IMR-90 (cell line): Measurements from ENCODE around the gene BRAF. TPM values are rescaled to one million over a fixed set of nuclear protein-coding genes. Genes with fewer than 3 reads are reported as not detected.
A peak's percentile ranks its signal among the peaks of the same experiment; 100 is the strongest.

Experiments
- ATAC-seq: fragments of 200-7000 bp; cut with Tn5 transposase; 2 replicates; pipeline ENCODE4 v1.9.1; 2020; ENCODE audit warnings: low read depth, mild to moderate bottlenecking, moderate library complexity
- BruUV-seq: library from RNA; stranded (reverse); fragments of 400-500 nt; replicated peaks from 2 replicates; lab custom pipeline; 2021; lab: Mats Ljungman, UMichigan
- CTCF ChIA-PET: fragments of 300-600 bp; formaldehyde crosslinking; extraction: SDS; loops from one replicate; lab custom pipeline; 2021; ENCODE audit warnings: antibody characterized with exemption; lab: Yijun Ruan, JAX
- POLR2A ChIA-PET: fragments of 300-600 bp; sonication (Branson Sonifier 250); formaldehyde crosslinking; loops from one replicate; lab custom pipeline; 2022; ENCODE audit warnings: antibody characterized with exemption; ENCODE audit not compliant: unreplicated experiment; lab: Charles Lee
- DNase-seq: peaks from one replicate; pipeline ENCODE4 v3.0.0; 2013
- H2AFZ ChIP-seq: replicated peaks from 2 replicates; pipeline ENCODE3; 2013; ENCODE audit warnings: low read length, mild to moderate bottlenecking; ENCODE audit not compliant: poor library complexity
- H2AK5ac ChIP-seq: 2 replicates; pipeline ENCODE4 v1.6.1; 2013; ENCODE audit warnings: low read depth, low read length, inconsistent platforms
- H2AK9ac ChIP-seq: replicated peaks from 2 replicates; pipeline ENCODE3; 2013; ENCODE audit warnings: mild to moderate bottlenecking, low read depth, low read length, moderate library complexity; ENCODE audit not compliant: poor library complexity
- H2BK120ac ChIP-seq: 2 replicates; pipeline ENCODE4 v1.6.1; 2013; ENCODE audit warnings: low read depth, low read length, inconsistent platforms
- H2BK15ac ChIP-seq: 3 replicates; pipeline ENCODE4 v1.6.1; 2013; ENCODE audit warnings: low read depth, low read length, inconsistent platforms
- H2BK20ac ChIP-seq: 2 replicates; pipeline ENCODE4 v1.6.1; 2013; ENCODE audit warnings: low read depth, mild to moderate bottlenecking, inconsistent platforms, low read length, moderate library complexity
- H2BK5ac ChIP-seq: 2 replicates; pipeline ENCODE4 v1.6.1; 2013; ENCODE audit warnings: mild to moderate bottlenecking, low read depth, low read length, inconsistent platforms; ENCODE audit not compliant: poor library complexity, severe bottlenecking
- H3K14ac ChIP-seq: replicated peaks from 2 replicates; pipeline ENCODE4 v1.6.1; 2013; ENCODE audit warnings: low read depth, low read length, inconsistent platforms
- H3K18ac ChIP-seq: 2 replicates; pipeline ENCODE4 v1.6.1; 2013; ENCODE audit warnings: low read depth, low read length, control low read depth
- H3K23ac ChIP-seq: 2 replicates; pipeline ENCODE4 v1.6.1; 2013; ENCODE audit warnings: low read depth, low read length, inconsistent platforms
- H3K27ac ChIP-seq: 2 replicates; pipeline ENCODE4 v1.5.1; 2013; ENCODE audit warnings: mild to moderate bottlenecking, control low read depth, low read length; ENCODE audit not compliant: insufficient read depth
- H3K27me3 ChIP-seq: 2 replicates; pipeline ENCODE4 v1.6.1; 2013; ENCODE audit warnings: low read length; ENCODE audit not compliant: control insufficient read depth, insufficient read depth
- H3K36me3 ChIP-seq: 2 replicates; pipeline ENCODE4 v1.6.1; 2013; ENCODE audit warnings: low read length, mixed read lengths; ENCODE audit not compliant: control insufficient read depth, insufficient read depth
- H3K4ac ChIP-seq: 2 replicates; pipeline ENCODE4 v1.6.1; 2013; ENCODE audit warnings: low read depth, low read length, inconsistent platforms
- H3K4me1 ChIP-seq: 2 replicates; pipeline ENCODE4 v1.6.1; 2013; ENCODE audit warnings: low read length, mixed read lengths; ENCODE audit not compliant: control insufficient read depth, insufficient read depth
- H3K4me2 ChIP-seq: 2 replicates; pipeline ENCODE4 v1.6.1; 2013; ENCODE audit warnings: low read depth, mild to moderate bottlenecking, control low read depth, low read length, moderate library complexity
- H3K4me3 ChIP-seq: 2 replicates; pipeline ENCODE4 v1.5.1; 2013; ENCODE audit warnings: low read depth, mild to moderate bottlenecking, control low read depth, low read length, moderate library complexity; ENCODE audit not compliant: insufficient read depth
- H3K56ac ChIP-seq: 2 replicates; pipeline ENCODE4 v1.6.1; 2013; ENCODE audit warnings: low read length, inconsistent platforms; ENCODE audit not compliant: insufficient read depth; ENCODE audit errors: extremely low read depth
- H3K79me1 ChIP-seq, 2 experiments: 2 replicates each; pipeline ENCODE4 v1.6.1; 2013; ENCODE audit warnings: low read length in 2 of 2, inconsistent platforms in 1 of 2, low read depth in 1 of 2
- H3K9ac ChIP-seq: 2 replicates; pipeline ENCODE4 v1.6.1; 2013; ENCODE audit warnings: low read depth, low read length, control low read depth
- H3K9me1 ChIP-seq: 2 replicates; pipeline ENCODE4 v1.6.1; 2013; ENCODE audit warnings: low read length, inconsistent platforms; ENCODE audit not compliant: insufficient read depth
- H3K9me3 ChIP-seq: 2 replicates; pipeline ENCODE4 v1.6.1; 2013; ENCODE audit warnings: low read length; ENCODE audit not compliant: control insufficient read depth, insufficient read depth
- H4K20me1 ChIP-seq: 2 replicates; pipeline ENCODE4 v1.6.1; 2013; ENCODE audit warnings: low read length, inconsistent platforms; ENCODE audit not compliant: insufficient read depth
- H4K5ac ChIP-seq: 2 replicates; pipeline ENCODE4 v1.6.1; 2013; ENCODE audit warnings: mild to moderate bottlenecking, low read depth, low read length, control low read depth
- H4K8ac ChIP-seq, 2 experiments: 2 replicates each; pipeline ENCODE4 v1.6.1; 2013; ENCODE audit warnings: low read depth in 2 of 2, low read length in 2 of 2, control low read depth in 1 of 2, inconsistent platforms in 1 of 2
- H4K91ac ChIP-seq: 2 replicates; pipeline ENCODE4 v1.6.1; 2013; ENCODE audit warnings: low read depth, low read length, inconsistent platforms; ENCODE audit not compliant: insufficient read depth
- BHLHE40 ChIP-seq: fragments of 150-350 bp; IDR thresholded peaks from 2 replicates; pipeline ENCODE4 v1.6.1; 2016; ENCODE audit warnings: mild to moderate bottlenecking, low read depth, low read length
- CHD1 ChIP-seq: IDR thresholded peaks from 2 replicates; pipeline ENCODE4 v1.6.1; 2012; ENCODE audit warnings: low read depth, low read length, improper control_type of control experiment
- FOS ChIP-seq: fragments of 150-350 bp; IDR thresholded peaks from 2 replicates; pipeline ENCODE4 v1.6.1; 2016; ENCODE audit warnings: low read depth, low read length
- MAFK ChIP-seq: IDR thresholded peaks from 2 replicates; pipeline ENCODE4 v1.6.1; 2012; ENCODE audit warnings: low read depth, low read length, improper control_type of control experiment
- MAZ ChIP-seq: IDR thresholded peaks from 2 replicates; pipeline ENCODE4 v1.6.1; 2012; ENCODE audit warnings: low read depth, mild to moderate bottlenecking, low read length, improper control_type of control experiment, moderate library complexity, borderline replicate concordance
- MXI1 ChIP-seq: IDR thresholded peaks from 2 replicates; pipeline ENCODE4 v1.6.1; 2012; ENCODE audit warnings: low read depth, mild to moderate bottlenecking, low read length, moderate library complexity, borderline replicate concordance
- NFE2L2 ChIP-seq: fragments of 150-350 bp; IDR thresholded peaks from 2 replicates; pipeline ENCODE4 v1.6.1; 2016; ENCODE audit warnings: low read depth, mild to moderate bottlenecking, low read length
- POLR2A ChIP-seq: IDR thresholded peaks from 2 replicates; pipeline ENCODE4 v1.6.1; 2012; ENCODE audit warnings: mild to moderate bottlenecking, low read depth, low read length
- RAD21 ChIP-seq: IDR thresholded peaks from 2 replicates; pipeline ENCODE4 v1.6.1; 2012; ENCODE audit warnings: low read length, improper control_type of control experiment
- RCOR1 ChIP-seq: IDR thresholded peaks from 2 replicates; pipeline ENCODE4 v1.6.1; 2012; ENCODE audit warnings: mild to moderate bottlenecking, low read length, improper control_type of control experiment; ENCODE audit not compliant: insufficient replicate concordance
- SMC3 ChIP-seq: fragments of 150-350 bp; IDR thresholded peaks from 2 replicates; pipeline ENCODE4 v1.6.1; 2016; ENCODE audit warnings: low read depth, mild to moderate bottlenecking, antibody characterized with exemption, low read length, moderate library complexity
- WGBS, 2 experiments: methylation state at CpG; one replicate each; pipeline versions ENCODE4 v1.1.5 to v1.1.7; 2013; ENCODE audit warnings: missing lambda C conversion rate in 2 of 2; ENCODE audit not compliant: insufficient read length in 1 of 2; ENCODE audit errors: extremely low coverage in 2 of 2; 5-methylcytosine and 5-hydroxymethylcytosine counted together
- dilution Hi-C: fragments of 300-500 bp; cut with HindIII; formaldehyde crosslinking; loops from one replicate; pipeline ENCODE4 v1.14.3; 2018; ENCODE audit warnings: low sequenced_read_pairs; ENCODE audit not compliant: unreplicated experiment
- in situ Hi-C: fragments of 300-500 bp; cut with MboI; formaldehyde crosslinking; loops from 3 replicates; pipeline ENCODE4 v1.14.3; 2019; ENCODE audit warnings: low sequenced_read_pairs, inconsistent platforms, mixed read lengths
- intact Hi-C: fragments of 100-400 bp; cut with micrococcal nuclease; formaldehyde crosslinking; loops from 2 replicates; pipeline ENCODE4 v1.10.0; 2022
- polyA plus RNA-seq, 3 experiments: library from polyadenylated mRNA; depleted of rRNA; stranded (reverse); fragments of >200 nt; gene quantifications; 2 replicates each; pipeline ENCODE4 v1.2.3, GENCODE V29; 2012; ENCODE audit warnings: low replicate concordance in 1 of 3
- total RNA-seq: library from RNA; depleted of rRNA; stranded (reverse); fragments of >200 nt; gene quantifications from 2 replicates; pipeline ENCODE4 v1.2.3, GENCODE V29; 2012
- TF ChIP-seq, protein P1 (sequence below): fragments of 150-350 bp; IDR thresholded peaks from 2 replicates; pipeline ENCODE4 v1.6.1; 2016; ENCODE audit warnings: low read depth, mild to moderate bottlenecking, low read length, moderate library complexity, borderline replicate concordance

BRAF gene
- total and polyA plus RNA-seq, 2 of the 4 experiments (the other 2 are of a cell fraction), result 5.7 to 12.9 TPM

DNA sequence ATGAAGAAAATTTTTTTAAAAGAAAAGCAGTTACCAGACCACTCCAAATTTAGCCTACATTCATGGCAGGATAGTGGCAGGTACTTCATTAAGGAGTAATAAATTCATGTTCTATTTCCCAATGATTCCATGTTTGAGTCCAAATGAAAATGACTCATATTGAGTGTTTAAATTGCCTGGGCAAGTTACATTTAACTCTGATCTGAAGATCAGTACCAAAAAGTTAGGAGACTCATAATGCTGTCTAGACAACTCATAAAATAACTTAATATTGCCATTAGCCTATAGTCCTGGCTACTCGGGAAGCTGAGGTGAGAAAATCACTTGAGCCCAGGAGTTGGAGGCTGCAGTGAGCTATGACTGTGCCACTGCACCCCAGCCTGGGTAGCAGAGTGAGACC, 13.0 kb downstream of the BRAF start:
- Histone ChIP-seq H3K14ac (no peak overlapping the region), H2AK9ac (no peak overlapping the region), H3K4me2 (no peak overlapping the region), H3K4me3 (no peak overlapping the region), H3K27me3 (no peaks in the 10 kb centered on the region), H4K20me1 (peaks cover 45% of the 10 kb centered on the region), H3K18ac (no peak overlapping the region), H3K4me1 (peaks cover 2% of the 10 kb centered on the region; the same call in 1 of the 2 replicates), H2BK120ac (no peak overlapping the region), H2AK5ac (no peak overlapping the region), H3K27ac (no peak overlapping the region), H4K8ac (no peak overlapping the region), H4K91ac (no peak overlapping the region), H2BK15ac (no peak overlapping the region), H2BK20ac (no peak overlapping the region), H3K79me1 (peaks cover 32 to 63% of the 10 kb centered on the region in 2 experiments), H2AFZ (no peak overlapping the region), H3K4ac (no peak overlapping the region), H3K9me1 (peaks cover 5% of the 10 kb centered on the region; the same call in 1 of the 2 replicates), H3K9ac (no peak overlapping the region), H2BK5ac (no peak overlapping the region), H3K9me3 (no peaks in the 10 kb centered on the region), H4K5ac (no peak overlapping the region), H3K23ac (no peak overlapping the region), H3K56ac (no peak overlapping the region), H3K36me3 (no peaks in the 10 kb centered on the region)
- dilution Hi-C loops, result no loop called here
- DNase-seq (peak; percentile 11), ATAC-seq (peak; percentile 29; the same call in 1 of the 2 replicates)
- BruUV-seq, result no TSS peak
- in situ Hi-C loops, result no loop called here
- POLR2A ChIA-PET, result no interaction called here
- intact Hi-C loops, result no loop called here
- CTCF ChIA-PET, result interaction anchor here (0.6 kb wide), 1 partner anchor 743 kb away, joined by 3 read pairs; no protein-coding TSS in a partner anchor
- TF ChIP-seq NFE2L2, result no peak
- TF ChIP-seq RCOR1, result no peak
- TF ChIP-seq MXI1, result no peak
- no peak for TF ChIP-seq BHLHE40
- TF ChIP-seq POLR2A, result no peak
- TF ChIP-seq CHD1, result no peak
- no peak for TF ChIP-seq FOS
- no peak for TF ChIP-seq SMC3
- TF ChIP-seq, protein P1, sequence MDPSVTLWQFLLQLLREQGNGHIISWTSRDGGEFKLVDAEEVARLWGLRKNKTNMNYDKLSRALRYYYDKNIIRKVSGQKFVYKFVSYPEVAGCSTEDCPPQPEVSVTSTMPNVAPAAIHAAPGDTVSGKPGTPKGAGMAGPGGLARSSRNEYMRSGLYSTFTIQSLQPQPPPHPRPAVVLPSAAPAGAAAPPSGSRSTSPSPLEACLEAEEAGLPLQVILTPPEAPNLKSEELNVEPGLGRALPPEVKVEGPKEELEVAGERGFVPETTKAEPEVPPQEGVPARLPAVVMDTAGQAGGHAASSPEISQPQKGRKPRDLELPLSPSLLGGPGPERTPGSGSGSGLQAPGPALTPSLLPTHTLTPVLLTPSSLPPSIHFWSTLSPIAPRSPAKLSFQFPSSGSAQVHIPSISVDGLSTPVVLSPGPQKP, result no peak
- no peak for TF ChIP-seq MAZ
- TF ChIP-seq RAD21, result no peak
- TF ChIP-seq MAFK, result no peak
- WGBS, 2 experiments, result no CpG with 5 or more reads among the region's 1 CpG
